OCI-LY7 (cell line): ENCODE data around the gene ITGAE. TPM values are rescaled to one million over a fixed set of nuclear protein-coding genes. Genes with fewer than 3 reads are reported as not detected.

ENCODE experiments used
- BruUV-seq: library from RNA; stranded (reverse); fragments of 400-500 nt; replicated peaks from 2 replicates; lab custom pipeline; 2021; lab: Mats Ljungman, UMichigan
- CTCF ChIA-PET: fragments of 300-600 bp; sonication (Branson Sonifier 250); formaldehyde crosslinking; loops from one replicate; lab custom pipeline; 2022; ENCODE audit warnings: antibody characterized with exemption; ENCODE audit not compliant: unreplicated experiment; lab: Charles Lee
- POLR2A ChIA-PET: fragments of 300-600 bp; sonication (Branson Sonifier 250); formaldehyde crosslinking; loops from one replicate; lab custom pipeline; 2022; ENCODE audit warnings: antibody characterized with exemption; lab: Charles Lee
- DNase-seq: peaks from one replicate; pipeline ENCODE4 v3.0.0-alpha.2; 2015; ENCODE audit warnings: low spot score
- H2AFZ ChIP-seq: fragments of 200-600 bp; sonication (generic), shearing (Covaris generic); 2 replicates; pipeline ENCODE4 v1.6.1; 2014; ENCODE audit warnings: mild to moderate bottlenecking, antibody characterized with exemption, low read length, moderate library complexity
- H3K27ac ChIP-seq: fragments of 200-600 bp; sonication (generic); 2 replicates; pipeline ENCODE4 v1.5.1; 2014; ENCODE audit warnings: mixed run types, low read depth, mild to moderate bottlenecking, moderate library complexity, low read length, inconsistent platforms; ENCODE audit not compliant: poor library complexity, severe bottlenecking
- H3K36me3 ChIP-seq: fragments of 200-600 bp; sonication (generic); 2 replicates; pipeline ENCODE4 v1.6.1; 2014; ENCODE audit warnings: mild to moderate bottlenecking, antibody characterized with exemption, low read length, moderate library complexity, mixed read lengths; ENCODE audit not compliant: insufficient read depth
- H3K4me1 ChIP-seq: fragments of 200-600 bp; sonication (generic); 2 replicates; pipeline ENCODE4 v1.5.1; 2014; ENCODE audit warnings: mild to moderate bottlenecking, low read length; ENCODE audit not compliant: insufficient read depth, poor library complexity, severe bottlenecking
- H3K4me2 ChIP-seq: fragments of 200-600 bp; sonication (generic); 2 replicates; pipeline ENCODE4 v1.6.1; 2014; ENCODE audit warnings: mild to moderate bottlenecking, low read length
- H3K4me3 ChIP-seq: fragments of 200-600 bp; sonication (generic); 2 replicates; pipeline ENCODE4 v1.5.1; 2014; ENCODE audit warnings: mild to moderate bottlenecking, low read depth, low read length; ENCODE audit not compliant: poor library complexity, severe bottlenecking
- H3K79me2 ChIP-seq: fragments of 200-600 bp; sonication (generic); 2 replicates; pipeline ENCODE4 v1.6.1; 2016; ENCODE audit warnings: low read depth, mild to moderate bottlenecking, low read length, moderate library complexity, mixed read lengths; ENCODE audit not compliant: insufficient read depth
- H3K9me2 ChIP-seq: fragments of 200-600 bp; sonication (generic); 2 replicates; pipeline ENCODE4 v1.6.1; 2016; ENCODE audit warnings: mild to moderate bottlenecking, low read length, mixed read lengths; ENCODE audit not compliant: insufficient read depth
- H3K9me3 ChIP-seq: fragments of 200-600 bp; sonication (generic); 2 replicates; pipeline ENCODE4 v1.6.1; 2014; ENCODE audit warnings: mild to moderate bottlenecking, mixed run types, low read length, mixed read lengths
- H4K20me1 ChIP-seq: fragments of 200-600 bp; sonication (generic); 2 replicates; pipeline ENCODE4 v1.6.1; 2014; ENCODE audit warnings: mild to moderate bottlenecking, antibody characterized with exemption, low read length, moderate library complexity, mixed read lengths; ENCODE audit not compliant: insufficient read depth
- EZH2phosphoT487 ChIP-seq: fragments of 200-600 bp; sonication (generic); IDR thresholded peaks from 2 replicates; pipeline ENCODE4 v1.6.1; 2018; ENCODE audit warnings: low read depth, borderline replicate concordance, mild to moderate bottlenecking, mixed run types, antibody characterized with exemption, low read length, moderate library complexity, mixed read lengths
- intact Hi-C: fragments of 100-400 bp; cut with micrococcal nuclease; formaldehyde crosslinking; loops from one replicate; pipeline ENCODE4 v1.10.0; 2022; ENCODE audit not compliant: unreplicated experiment
- total RNA-seq, 2 experiments: library from RNA; depleted of rRNA in 1 of 2; stranded (reverse); fragments of >200 nt in 1 of 2; shearing (Covaris generic) in 1 of 2; gene quantifications; 2 replicates each; pipeline ENCODE4 v1.2.3, GENCODE V29; 2014 to 2022
- TF ChIP-seq, protein P1 (sequence below): fragments of 200-600 bp; sonication (generic); conservative IDR thresholded peaks from 2 replicates; pipeline ENCODE4 v1.5.1; 2014; ENCODE audit warnings: mild to moderate bottlenecking, antibody characterized with exemption, low read length, moderate library complexity, mixed read lengths

Gene ITGAE
- total RNA-seq, 2 experiments from 2014 or later, result 52.2 to 61.2 TPM

DNA sequence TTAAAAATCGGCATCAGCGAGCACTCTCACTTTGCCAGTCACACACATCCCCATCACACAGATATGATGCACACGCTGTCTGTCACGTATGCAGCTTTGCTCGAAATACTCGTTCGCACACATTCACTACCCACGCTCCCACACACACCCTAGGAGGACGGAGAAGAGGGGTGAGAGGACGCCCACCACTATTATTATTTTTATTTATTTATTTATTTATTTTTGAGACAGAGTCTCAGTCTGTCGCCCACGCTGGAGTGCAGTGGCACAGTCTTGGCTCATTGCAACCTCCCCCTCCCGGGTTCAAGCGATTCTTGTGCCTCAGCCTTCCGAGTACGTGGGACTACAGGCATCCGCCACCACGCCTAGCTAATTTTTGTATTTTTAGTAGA is 46.9 kb downstream of the ITGAE start:
- Histone ChIP-seq H3K4me3 (no peak overlapping the region), H4K20me1 (no peaks in the 10 kb centered on the region), H3K9me2 (no peaks in the 10 kb centered on the region), H3K9me3 (no peaks in the 10 kb centered on the region), H2AFZ (no peak overlapping the region), H3K27ac (no peak overlapping the region), H3K4me1 (no peaks in the 10 kb centered on the region), H3K79me2 (no peaks in the 10 kb centered on the region), H3K36me3 (no peaks in the 10 kb centered on the region), H3K4me2 (no peak overlapping the region)
- ChIA-PET POLR2A (no interaction called here), CTCF (no interaction called here)
- no peak for DNase-seq
- TF ChIP-seq, protein P1, sequence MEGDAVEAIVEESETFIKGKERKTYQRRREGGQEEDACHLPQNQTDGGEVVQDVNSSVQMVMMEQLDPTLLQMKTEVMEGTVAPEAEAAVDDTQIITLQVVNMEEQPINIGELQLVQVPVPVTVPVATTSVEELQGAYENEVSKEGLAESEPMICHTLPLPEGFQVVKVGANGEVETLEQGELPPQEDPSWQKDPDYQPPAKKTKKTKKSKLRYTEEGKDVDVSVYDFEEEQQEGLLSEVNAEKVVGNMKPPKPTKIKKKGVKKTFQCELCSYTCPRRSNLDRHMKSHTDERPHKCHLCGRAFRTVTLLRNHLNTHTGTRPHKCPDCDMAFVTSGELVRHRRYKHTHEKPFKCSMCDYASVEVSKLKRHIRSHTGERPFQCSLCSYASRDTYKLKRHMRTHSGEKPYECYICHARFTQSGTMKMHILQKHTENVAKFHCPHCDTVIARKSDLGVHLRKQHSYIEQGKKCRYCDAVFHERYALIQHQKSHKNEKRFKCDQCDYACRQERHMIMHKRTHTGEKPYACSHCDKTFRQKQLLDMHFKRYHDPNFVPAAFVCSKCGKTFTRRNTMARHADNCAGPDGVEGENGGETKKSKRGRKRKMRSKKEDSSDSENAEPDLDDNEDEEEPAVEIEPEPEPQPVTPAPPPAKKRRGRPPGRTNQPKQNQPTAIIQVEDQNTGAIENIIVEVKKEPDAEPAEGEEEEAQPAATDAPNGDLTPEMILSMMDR, result no peak
- TF ChIP-seq EZH2phosphoT487, result no peak
- BruUV-seq, result no TSS peak
- intact Hi-C loops, result no loop called here

- ChIA-PET CTCF (no interaction called here), POLR2A (no interaction called here)
- no peak for TF ChIP-seq EZH2phosphoT487
- TF ChIP-seq, protein P1, result no peak
- Histone ChIP-seq H3K9me2 (no peaks in the 10 kb centered on the region), H3K79me2 (no peaks in the 10 kb centered on the region), H3K4me3 (no peak overlapping the region), H3K4me1 (no peaks in the 10 kb centered on the region), H3K4me2 (no peak overlapping the region), H3K27ac (no peak overlapping the region), H3K36me3 (no peaks in the 10 kb centered on the region), H2AFZ (no peak overlapping the region), H4K20me1 (no peaks in the 10 kb centered on the region), H3K9me3 (no peaks in the 10 kb centered on the region)
- DNase-seq, result no peak
- BruUV-seq, result no TSS peak
- intact Hi-C loops, result no loop called here
These were observed 47.4 kb downstream of the ITGAE start for GRCh38 chr17:3753624-3754023.

DNA sequence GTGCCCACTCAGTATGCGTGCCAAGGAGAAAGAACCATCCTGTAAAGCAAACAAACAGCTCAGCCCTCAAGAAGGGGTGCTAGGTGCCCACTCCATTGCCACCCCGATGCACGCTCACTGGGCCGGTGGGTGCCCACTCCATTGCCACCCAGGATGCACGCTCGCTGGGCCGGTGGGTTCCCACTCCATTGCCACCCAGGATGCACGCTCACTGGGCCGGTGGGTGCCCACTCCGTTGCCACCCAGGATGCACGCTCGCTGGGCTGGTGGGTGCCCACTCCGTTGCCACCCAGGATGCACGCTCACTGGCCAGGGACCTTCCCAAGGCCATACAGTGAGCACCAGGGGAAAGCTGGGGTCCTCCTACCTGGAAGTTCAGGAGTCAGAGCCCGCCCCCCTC is 49.2 kb downstream of the ITGAE start:
- TF ChIP-seq EZH2phosphoT487, result no peak
- TF ChIP-seq, protein P1, result no peak
- Histone ChIP-seq H3K4me3 (no peak overlapping the region), H3K27ac (no peak overlapping the region), H3K9me2 (no peaks in the 10 kb centered on the region), H3K4me2 (no peak overlapping the region), H3K36me3 (no peaks in the 10 kb centered on the region), H2AFZ (no peak overlapping the region), H3K4me1 (peaks cover 12% of the 10 kb centered on the region), H3K79me2 (no peaks in the 10 kb centered on the region), H4K20me1 (no peaks in the 10 kb centered on the region), H3K9me3 (no peaks in the 10 kb centered on the region)
- ChIA-PET CTCF (no interaction called here), POLR2A (interaction anchor here (0.6 kb wide), 1 partner anchor 41 kb away, joined by 3 read pairs; no protein-coding TSS in a partner anchor)
- intact Hi-C loops, result no loop called here
- DNase-seq, result no peak
- no TSS peak for BruUV-seq
